Measurements from ENCODE around the gene USP4. TPM values are rescaled to one million over a fixed set of nuclear protein-coding genes. Genes with fewer than 3 reads are reported as not detected.
A peak's percentile ranks its signal among the peaks of the same experiment; 100 is the strongest.

The USP4 gene
- total and polyA plus RNA-seq, 2 of the 13 experiments (the other 11 are each of a cell fraction or from before 2014, with no cell fraction given) = 9.2 to 20.8 TPM

GRCh38 chr3:49358217-49358883 is 18.5 kb upstream of the USP4 start, which contains the start of gene GPX1 (continued):
- no peak for TF ChIP-seq CREB1 (IDR thresholded peaks at IDR 0.05)
- peak; percentile 51; the same call in 1 of the 2 replicates for TF ChIP-seq CREB1 (CRISPR knock-in tag; IDR thresholded peaks at IDR 0.05)
- no peak for TF ChIP-seq ATF5 (CRISPR knock-in tag; IDR thresholded peaks at IDR 0.05; ENCODE audit: low read depth)
- TF ChIP-seq USF2 (IDR thresholded peaks at IDR 0.05; ENCODE audit: low read depth, low read length) = peak; percentile 86
- peak; percentile 96 for TF ChIP-seq USF2 (CRISPR knock-in tag; IDR thresholded peaks at IDR 0.05; ENCODE audit: borderline replicate concordance)
- no peak for TF ChIP-seq PHB2 (IDR thresholded peaks at IDR 0.05; ENCODE audit: partially characterized antibody)
- no peak; the same call in 1 of the 2 replicates for TF ChIP-seq ZNF234 (CRISPR knock-in tag; conservative IDR thresholded peaks at IDR 0.05)
- TF ChIP-seq GMEB2 (CRISPR knock-in tag; IDR thresholded peaks at IDR 0.05; ENCODE audit: low read depth) = no peak
- TF ChIP-seq ZNF253 (CRISPR knock-in tag; IDR thresholded peaks at IDR 0.05; ENCODE audit: borderline replicate concordance) = peak; percentile 90
- peak; percentile 53 for TF ChIP-seq SRSF1 (optimal IDR thresholded peaks at IDR 0.05; ENCODE audit: low read depth, low read length)
- peak; percentile 84 for TF ChIP-seq TAF15 (IDR thresholded peaks at IDR 0.05; ENCODE audit: low read depth, low read length, poor library complexity, severe bottlenecking)
- TF ChIP-seq ZBTB10 (CRISPR knock-in tag; IDR thresholded peaks at IDR 0.05; ENCODE audit: borderline replicate concordance) = 0 out of 2 replicates have a peak, but pooled peaks have one; percentile 39
- TF ChIP-seq ZNF766 (CRISPR knock-in tag; IDR thresholded peaks at IDR 0.05; ENCODE audit: borderline replicate concordance) = 0 out of 2 replicates have a peak, but pooled peaks have one; percentile 27
- no peak for TF ChIP-seq ZNF549 (CRISPR knock-in tag; IDR thresholded peaks at IDR 0.05)
- no peak for TF ChIP-seq ATM (IDR thresholded peaks at IDR 0.05; ENCODE audit: borderline replicate concordance)
- no peak for TF ChIP-seq ZNF775 (CRISPR knock-in tag; IDR thresholded peaks at IDR 0.05; ENCODE audit: borderline replicate concordance)
- TF ChIP-seq TEAD2 (CRISPR knock-in tag; IDR thresholded peaks at IDR 0.05) = no peak
- TF ChIP-seq KLF13 (CRISPR knock-in tag; IDR thresholded peaks at IDR 0.05) = no peak

Measured in HepG2 (cell line).